HepG2 (cell line): ENCODE measurements around the gene SLC25A45. TPM values are rescaled to one million over a fixed set of nuclear protein-coding genes. Genes with fewer than 3 reads are reported as not detected.
A peak's percentile ranks its signal among the peaks of the same experiment; 100 is the strongest.

Source experiments
- FOXJ3 ChIP-seq: sonication (generic); formaldehyde crosslinking; IDR thresholded peaks from 2 replicates; pipeline ENCODE4 v1.4.0; 2020; ENCODE audit warnings: missing genetic modification reagents, mild to moderate bottlenecking, borderline replicate concordance
- GABPB1 ChIP-seq: IDR thresholded peaks from 2 replicates; pipeline ENCODE4 v1.6.1; 2016; ENCODE audit warnings: mild to moderate bottlenecking, missing genetic modification reagents, moderate library complexity, missing compliant biosample characterization
- HNF4G ChIP-seq, 2 experiments: sonication (generic) in 1 of 2; formaldehyde crosslinking in 1 of 2; IDR thresholded peaks; 2 replicates each; pipeline versions ENCODE4 v1.4.0 to v1.6.1; 2011 to 2020; ENCODE audit warnings: borderline replicate concordance in 2 of 2, low read depth in 2 of 2, mild to moderate bottlenecking in 2 of 2, low read length in 1 of 2, missing genetic modification reagents in 1 of 2, moderate library complexity in 1 of 2
- KDM5B ChIP-seq: sonication (generic); formaldehyde crosslinking; IDR thresholded peaks from 2 replicates; pipeline ENCODE4 v1.4.0; 2020; ENCODE audit warnings: missing genetic modification reagents, mild to moderate bottlenecking, borderline replicate concordance
- SCMH1 ChIP-seq: sonication (generic); formaldehyde crosslinking; IDR thresholded peaks from 2 replicates; pipeline ENCODE4 v1.9.0; 2021; ENCODE audit warnings: missing genetic modification reagents, mild to moderate bottlenecking, borderline replicate concordance
- TAF1 ChIP-seq: sonication (generic); formaldehyde crosslinking; IDR thresholded peaks from 2 replicates; pipeline ENCODE4 v1.4.0; 2020; ENCODE audit warnings: missing genetic modification reagents
- TARDBP ChIP-seq: sonication (generic); formaldehyde crosslinking; IDR thresholded peaks from 2 replicates; pipeline ENCODE4 v1.8.0; 2022; ENCODE audit warnings: mild to moderate bottlenecking, missing genetic modification reagents
- THAP11 ChIP-seq: IDR thresholded peaks from 2 replicates; pipeline ENCODE4 v1.6.1; 2016; ENCODE audit warnings: missing biosample characterization, missing genetic modification reagents
- ZNF232 ChIP-seq: sonication (generic); formaldehyde crosslinking; IDR thresholded peaks from 2 replicates; pipeline ENCODE4 v1.4.0; 2020; ENCODE audit warnings: missing genetic modification reagents, borderline replicate concordance
- ZNF674 ChIP-seq: sonication (generic); formaldehyde crosslinking; IDR thresholded peaks from 2 replicates; pipeline ENCODE4 v1.5.0; 2020; ENCODE audit warnings: low read depth, mild to moderate bottlenecking, missing genetic modification reagents
- ZNF747 ChIP-seq: sonication (generic); formaldehyde crosslinking; IDR thresholded peaks from 2 replicates; pipeline ENCODE4 v1.8.1; 2023; ENCODE audit warnings: missing genetic modification reagents, mild to moderate bottlenecking, borderline replicate concordance
- polyA plus RNA-seq, 8 experiments: library from polyadenylated mRNA; depleted of rRNA in 3 of 8; stranded (reverse) in 7 of 8; unstranded in 1 of 8; fragments of >200 nt; fragmentation: Illumina TruSeq in 4 of 8; extraction: Trizol in 4 of 8; gene quantifications; 2 replicates each; pipeline versions ENCODE4 v1.2.1 to v1.2.3, GENCODE V29; 2011 to 2016; ENCODE audit warnings: low read depth in 4 of 8, missing spikeins in 1 of 8, mixed read lengths in 1 of 8; ENCODE audit not compliant: insufficient read depth in 1 of 8
- total RNA-seq, 5 experiments: library from RNA; depleted of rRNA; stranded (reverse); fragments of >200 nt; fragmentation: Illumina TruSeq; extraction: Trizol; gene quantifications; 2 replicates each; pipeline ENCODE4 v1.2.3, GENCODE V29; 2016; ENCODE audit warnings: low read depth in 1 of 5
- TF ChIP-seq, protein P1 (sequence below): sonication (generic); formaldehyde crosslinking; IDR thresholded peaks from 2 replicates; pipeline ENCODE4 v1.5.1; 2020; ENCODE audit warnings: missing genetic modification reagents, mild to moderate bottlenecking, borderline replicate concordance
- TF ChIP-seq, protein P2 (sequence below): sonication (generic); IDR thresholded peaks from 2 replicates; pipeline ENCODE4 v1.6.1; 2016; ENCODE audit warnings: low read depth, borderline replicate concordance
- TF ChIP-seq, protein P3 (sequence below): sonication (generic); formaldehyde crosslinking; IDR thresholded peaks from 2 replicates; pipeline ENCODE4 v1.8.1; 2023; ENCODE audit warnings: mild to moderate bottlenecking, missing genetic modification reagents, borderline replicate concordance
- TF ChIP-seq, protein P4 (sequence below): sonication (generic); formaldehyde crosslinking; IDR thresholded peaks from 2 replicates; pipeline ENCODE4 v1.5.0; 2020; ENCODE audit warnings: mild to moderate bottlenecking, missing genetic modification reagents, borderline replicate concordance

The SLC25A45 gene
- total and polyA plus RNA-seq, 2 of the 13 experiments (the other 11 are each of a cell fraction or from before 2014, with no cell fraction given): 1.2 to 3.4 TPM

DNA sequence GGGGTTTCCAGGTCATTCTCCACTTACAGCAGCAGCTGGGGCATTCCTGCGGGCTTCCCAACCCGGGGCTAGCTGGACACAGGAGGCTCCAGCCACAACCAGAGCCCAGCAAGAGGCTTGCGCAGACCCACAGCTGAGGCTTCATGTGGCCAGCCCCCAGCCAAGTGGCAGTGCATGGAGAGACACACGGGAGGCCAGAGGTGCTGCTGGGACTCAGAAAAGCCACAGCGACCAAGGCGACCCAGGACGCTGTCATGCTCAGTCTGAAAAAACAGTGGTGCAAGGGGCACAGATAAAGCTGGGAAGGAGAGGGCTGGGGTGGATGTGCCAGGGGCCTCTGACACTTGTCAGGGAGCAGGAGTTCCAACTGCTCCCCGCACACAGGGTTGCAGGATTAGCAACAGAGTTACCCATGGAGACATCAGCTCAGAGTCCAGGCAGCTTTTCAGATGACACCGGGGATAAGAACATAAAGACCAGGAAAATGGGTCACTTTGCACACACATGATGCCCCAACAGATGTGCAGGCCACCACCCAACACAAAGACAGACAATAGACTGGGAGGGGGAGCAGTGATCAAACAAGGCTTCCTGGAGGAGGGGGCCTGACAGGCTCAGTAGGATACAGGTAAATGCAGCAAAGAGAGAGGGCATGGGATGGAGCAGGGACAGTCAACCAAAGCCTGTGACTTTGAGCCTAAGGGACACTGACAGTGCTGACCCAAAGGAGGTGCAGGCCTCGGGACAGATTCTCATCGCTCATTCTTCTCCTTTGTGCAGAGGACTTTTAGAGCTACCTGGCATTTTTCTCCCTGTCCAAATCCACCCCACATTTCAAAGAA lies 33.3 kb upstream of the SLC25A45 start (continued):
- no peak for TF ChIP-seq GABPB1 (CRISPR knock-in tag)
- no peak for TF ChIP-seq THAP11 (CRISPR knock-in tag)
- TF ChIP-seq ZNF747 (CRISPR knock-in tag): no peak; the same call in 1 of the 2 replicates
- peak; percentile 3; the same call in 1 of the 2 replicates for TF ChIP-seq FOXJ3 (CRISPR knock-in tag)
- TF ChIP-seq, protein P1, sequence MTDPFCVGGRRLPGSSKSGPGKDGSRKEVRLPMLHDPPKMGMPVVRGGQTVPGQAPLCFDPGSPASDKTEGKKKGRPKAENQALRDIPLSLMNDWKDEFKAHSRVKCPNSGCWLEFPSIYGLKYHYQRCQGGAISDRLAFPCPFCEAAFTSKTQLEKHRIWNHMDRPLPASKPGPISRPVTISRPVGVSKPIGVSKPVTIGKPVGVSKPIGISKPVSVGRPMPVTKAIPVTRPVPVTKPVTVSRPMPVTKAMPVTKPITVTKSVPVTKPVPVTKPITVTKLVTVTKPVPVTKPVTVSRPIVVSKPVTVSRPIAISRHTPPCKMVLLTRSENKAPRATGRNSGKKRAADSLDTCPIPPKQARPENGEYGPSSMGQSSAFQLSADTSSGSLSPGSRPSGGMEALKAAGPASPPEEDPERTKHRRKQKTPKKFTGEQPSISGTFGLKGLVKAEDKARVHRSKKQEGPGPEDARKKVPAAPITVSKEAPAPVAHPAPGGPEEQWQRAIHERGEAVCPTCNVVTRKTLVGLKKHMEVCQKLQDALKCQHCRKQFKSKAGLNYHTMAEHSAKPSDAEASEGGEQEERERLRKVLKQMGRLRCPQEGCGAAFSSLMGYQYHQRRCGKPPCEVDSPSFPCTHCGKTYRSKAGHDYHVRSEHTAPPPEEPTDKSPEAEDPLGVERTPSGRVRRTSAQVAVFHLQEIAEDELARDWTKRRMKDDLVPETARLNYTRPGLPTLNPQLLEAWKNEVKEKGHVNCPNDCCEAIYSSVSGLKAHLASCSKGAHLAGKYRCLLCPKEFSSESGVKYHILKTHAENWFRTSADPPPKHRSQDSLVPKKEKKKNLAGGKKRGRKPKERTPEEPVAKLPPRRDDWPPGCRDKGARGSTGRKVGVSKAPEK (CRISPR knock-in tag): peak; percentile 13; the same call in 1 of the 2 replicates
- TF ChIP-seq, protein P2, sequence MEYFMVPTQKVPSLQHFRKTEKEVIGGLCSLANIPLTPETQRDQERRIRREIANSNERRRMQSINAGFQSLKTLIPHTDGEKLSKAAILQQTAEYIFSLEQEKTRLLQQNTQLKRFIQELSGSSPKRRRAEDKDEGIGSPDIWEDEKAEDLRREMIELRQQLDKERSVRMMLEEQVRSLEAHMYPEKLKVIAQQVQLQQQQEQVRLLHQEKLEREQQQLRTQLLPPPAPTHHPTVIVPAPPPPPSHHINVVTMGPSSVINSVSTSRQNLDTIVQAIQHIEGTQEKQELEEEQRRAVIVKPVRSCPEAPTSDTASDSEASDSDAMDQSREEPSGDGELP: no peak
- TF ChIP-seq TARDBP (CRISPR knock-in tag): peak; percentile 69; the same call in 1 of the 2 replicates
- TF ChIP-seq HNF4G (IDR thresholded peaks at IDR 0.05; ENCODE audit: borderline replicate concordance, low read depth, low read length): 0 out of 2 replicates have a peak, but pooled peaks have one; percentile 12
- TF ChIP-seq HNF4G (CRISPR knock-in tag; IDR thresholded peaks at IDR 0.05; ENCODE audit: borderline replicate concordance, low read depth): peak; percentile 43; the same call in 1 of the 2 replicates
- TF ChIP-seq, protein P3, sequence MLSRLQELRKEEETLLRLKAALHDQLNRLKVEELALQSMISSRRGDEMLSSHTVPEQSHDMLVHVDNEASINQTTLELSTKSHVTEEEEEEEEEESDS (CRISPR knock-in tag): 0 out of 2 replicates have a peak, but pooled peaks have one; percentile 32
- no peak for TF ChIP-seq ZNF674
- TF ChIP-seq SCMH1 (CRISPR knock-in tag): no peak
- no peak for TF ChIP-seq TAF1 (CRISPR knock-in tag)
- TF ChIP-seq, protein P4, sequence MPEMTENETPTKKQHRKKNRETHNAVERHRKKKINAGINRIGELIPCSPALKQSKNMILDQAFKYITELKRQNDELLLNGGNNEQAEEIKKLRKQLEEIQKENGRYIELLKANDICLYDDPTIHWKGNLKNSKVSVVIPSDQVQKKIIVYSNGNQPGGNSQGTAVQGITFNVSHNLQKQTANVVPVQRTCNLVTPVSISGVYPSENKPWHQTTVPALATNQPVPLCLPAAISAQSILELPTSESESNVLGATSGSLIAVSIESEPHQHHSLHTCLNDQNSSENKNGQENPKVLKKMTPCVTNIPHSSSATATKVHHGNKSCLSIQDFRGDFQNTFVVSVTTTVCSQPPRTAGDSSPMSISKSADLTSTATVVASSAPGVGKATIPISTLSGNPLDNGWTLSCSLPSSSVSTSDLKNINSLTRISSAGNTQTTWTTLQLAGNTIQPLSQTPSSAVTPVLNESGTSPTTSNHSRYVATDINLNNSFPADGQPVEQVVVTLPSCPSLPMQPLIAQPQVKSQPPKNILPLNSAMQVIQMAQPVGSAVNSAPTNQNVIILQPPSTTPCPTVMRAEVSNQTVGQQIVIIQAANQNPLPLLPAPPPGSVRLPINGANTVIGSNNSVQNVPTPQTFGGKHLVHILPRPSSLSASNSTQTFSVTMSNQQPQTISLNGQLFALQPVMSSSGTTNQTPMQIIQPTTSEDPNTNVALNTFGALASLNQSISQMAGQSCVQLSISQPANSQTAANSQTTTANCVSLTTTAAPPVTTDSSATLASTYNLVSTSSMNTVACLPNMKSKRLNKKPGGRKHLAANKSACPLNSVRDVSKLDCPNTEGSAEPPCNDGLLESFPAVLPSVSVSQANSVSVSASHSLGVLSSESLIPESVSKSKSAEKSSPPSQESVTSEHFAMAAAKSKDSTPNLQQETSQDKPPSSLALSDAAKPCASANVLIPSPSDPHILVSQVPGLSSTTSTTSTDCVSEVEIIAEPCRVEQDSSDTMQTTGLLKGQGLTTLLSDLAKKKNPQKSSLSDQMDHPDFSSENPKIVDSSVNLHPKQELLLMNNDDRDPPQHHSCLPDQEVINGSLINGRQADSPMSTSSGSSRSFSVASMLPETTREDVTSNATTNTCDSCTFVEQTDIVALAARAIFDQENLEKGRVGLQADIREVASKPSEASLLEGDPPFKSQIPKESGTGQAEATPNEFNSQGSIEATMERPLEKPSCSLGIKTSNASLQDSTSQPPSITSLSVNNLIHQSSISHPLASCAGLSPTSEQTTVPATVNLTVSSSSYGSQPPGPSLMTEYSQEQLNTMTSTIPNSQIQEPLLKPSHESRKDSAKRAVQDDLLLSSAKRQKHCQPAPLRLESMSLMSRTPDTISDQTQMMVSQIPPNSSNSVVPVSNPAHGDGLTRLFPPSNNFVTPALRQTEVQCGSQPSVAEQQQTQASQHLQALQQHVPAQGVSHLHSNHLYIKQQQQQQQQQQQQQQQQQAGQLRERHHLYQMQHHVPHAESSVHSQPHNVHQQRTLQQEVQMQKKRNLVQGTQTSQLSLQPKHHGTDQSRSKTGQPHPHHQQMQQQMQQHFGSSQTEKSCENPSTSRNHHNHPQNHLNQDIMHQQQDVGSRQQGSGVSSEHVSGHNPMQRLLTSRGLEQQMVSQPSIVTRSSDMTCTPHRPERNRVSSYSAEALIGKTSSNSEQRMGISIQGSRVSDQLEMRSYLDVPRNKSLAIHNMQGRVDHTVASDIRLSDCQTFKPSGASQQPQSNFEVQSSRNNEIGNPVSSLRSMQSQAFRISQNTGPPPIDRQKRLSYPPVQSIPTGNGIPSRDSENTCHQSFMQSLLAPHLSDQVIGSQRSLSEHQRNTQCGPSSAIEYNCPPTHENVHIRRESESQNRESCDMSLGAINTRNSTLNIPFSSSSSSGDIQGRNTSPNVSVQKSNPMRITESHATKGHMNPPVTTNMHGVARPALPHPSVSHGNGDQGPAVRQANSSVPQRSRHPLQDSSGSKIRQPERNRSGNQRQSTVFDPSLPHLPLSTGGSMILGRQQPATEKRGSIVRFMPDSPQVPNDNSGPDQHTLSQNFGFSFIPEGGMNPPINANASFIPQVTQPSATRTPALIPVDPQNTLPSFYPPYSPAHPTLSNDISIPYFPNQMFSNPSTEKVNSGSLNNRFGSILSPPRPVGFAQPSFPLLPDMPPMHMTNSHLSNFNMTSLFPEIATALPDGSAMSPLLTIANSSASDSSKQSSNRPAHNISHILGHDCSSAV (CRISPR knock-in tag): no peak
- TF ChIP-seq ZNF232 (CRISPR knock-in tag): peak; percentile 0; the same call in 1 of the 2 replicates
- 0 out of 2 replicates have a peak, but pooled peaks have one; percentile 3 for TF ChIP-seq KDM5B
